Activated gamma-delta T cell (primary cell): ENCODE data around the gene BTBD19.
"Not testable (repeated sequence)": the region's sequence is repeated elsewhere in the genome, so short reads cannot be mapped to it uniquely, and the experiment has no call there.

Experiments used
- DNase-seq: peaks from one replicate; lab custom pipeline; 2025; lab: John Stamatoyannopoulos, UW

Gene BTBD19

DNA sequence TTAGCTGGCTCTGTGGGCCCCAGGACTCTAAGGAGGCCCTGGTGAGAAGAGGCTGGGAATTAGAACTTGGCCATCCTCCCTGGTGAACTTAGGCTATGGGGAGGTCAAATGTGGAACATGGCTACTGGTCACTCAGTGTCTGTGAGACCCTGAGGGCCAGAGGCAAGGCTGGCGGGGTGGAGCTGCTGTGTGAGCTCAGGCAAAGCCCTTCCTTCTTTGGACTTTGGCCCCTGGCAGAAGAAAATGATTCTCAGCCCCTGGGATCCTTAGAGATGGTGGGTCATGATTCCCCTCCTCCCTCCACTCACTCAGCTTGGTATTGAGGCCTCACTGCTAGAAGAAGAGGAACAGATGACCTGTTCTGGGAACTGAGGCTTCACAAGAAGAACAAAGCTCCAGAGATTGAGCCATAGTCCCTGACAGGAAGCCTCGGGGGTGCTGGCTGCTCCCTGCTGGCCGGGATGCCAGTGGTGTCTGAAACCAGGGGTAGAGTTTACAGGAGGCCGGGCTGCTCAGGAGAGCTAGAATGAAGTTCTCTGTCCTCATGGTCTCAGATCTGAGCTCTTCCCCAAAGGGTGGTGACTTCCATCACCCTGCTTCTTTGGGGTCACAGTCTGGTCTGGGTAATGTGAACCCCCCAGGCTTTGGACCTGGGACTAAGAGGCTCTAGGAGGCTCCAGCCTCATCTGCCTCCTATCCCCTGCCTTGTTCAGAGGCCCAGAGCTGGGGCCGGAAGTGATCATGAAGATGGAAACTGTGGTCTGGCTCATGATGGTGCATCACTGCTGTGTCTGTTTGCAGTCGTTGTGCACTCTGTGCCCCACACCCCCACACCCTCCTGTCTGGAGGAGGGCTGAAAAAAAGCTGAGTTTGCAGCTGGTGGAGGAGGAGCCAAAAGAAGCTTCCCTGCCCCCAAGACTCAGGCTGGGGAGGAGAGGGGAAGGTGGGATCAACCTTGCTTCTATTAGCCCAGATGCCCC lies 905 bp downstream of the BTBD19 start:
- DNase-seq = no peak

DNA sequence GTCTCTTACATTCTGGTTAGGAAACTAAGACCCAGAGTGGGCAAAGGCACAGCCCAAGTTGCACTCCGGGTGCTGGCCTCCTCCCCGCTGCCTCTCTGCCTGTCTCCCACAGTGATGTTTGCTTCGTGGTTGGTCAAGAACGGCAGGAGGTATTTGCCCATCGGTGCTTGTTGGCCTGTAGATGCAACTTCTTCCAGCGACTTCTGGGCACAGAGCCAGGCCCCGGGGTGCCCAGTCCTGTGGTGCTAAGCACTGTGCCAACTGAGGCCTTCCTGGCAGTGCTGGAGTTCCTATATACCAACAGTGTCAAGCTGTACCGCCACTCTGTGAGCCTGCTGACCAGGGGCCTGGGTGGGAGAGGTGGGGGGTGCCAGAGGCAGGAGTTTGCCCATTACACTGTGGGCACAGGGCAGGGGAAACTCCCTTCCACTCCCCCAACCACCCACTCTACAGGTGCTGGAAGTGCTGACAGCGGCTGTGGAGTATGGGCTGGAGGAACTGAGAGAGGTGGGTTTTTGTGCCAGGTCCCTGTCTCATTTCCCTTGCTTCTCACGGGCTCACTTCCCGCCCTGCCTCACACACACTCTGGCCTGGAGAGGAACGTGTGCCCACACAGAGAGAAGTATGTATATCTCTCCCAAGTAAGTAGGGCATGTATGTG lies 1.9 kb downstream of the BTBD19 start:
- DNase-seq = no peak

DNA sequence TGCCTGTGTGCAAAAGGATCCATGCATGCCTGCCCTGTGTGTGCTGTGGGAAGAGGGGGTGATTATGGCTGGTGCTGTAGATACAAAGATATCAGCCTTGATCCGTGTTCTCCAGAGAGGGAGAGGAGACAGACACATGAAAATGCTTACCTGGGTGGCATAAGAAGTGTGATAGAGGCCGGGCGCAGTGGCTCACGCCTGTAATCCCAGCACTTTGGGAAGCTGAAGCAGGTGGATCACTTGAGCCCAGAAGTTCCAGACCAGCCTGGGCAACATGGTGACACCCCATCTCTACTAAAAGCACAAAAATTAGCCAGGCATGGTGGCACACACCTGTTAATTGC lies 2.4 kb downstream of the BTBD19 start:
- DNase-seq = not testable (repeated sequence)

DNA sequence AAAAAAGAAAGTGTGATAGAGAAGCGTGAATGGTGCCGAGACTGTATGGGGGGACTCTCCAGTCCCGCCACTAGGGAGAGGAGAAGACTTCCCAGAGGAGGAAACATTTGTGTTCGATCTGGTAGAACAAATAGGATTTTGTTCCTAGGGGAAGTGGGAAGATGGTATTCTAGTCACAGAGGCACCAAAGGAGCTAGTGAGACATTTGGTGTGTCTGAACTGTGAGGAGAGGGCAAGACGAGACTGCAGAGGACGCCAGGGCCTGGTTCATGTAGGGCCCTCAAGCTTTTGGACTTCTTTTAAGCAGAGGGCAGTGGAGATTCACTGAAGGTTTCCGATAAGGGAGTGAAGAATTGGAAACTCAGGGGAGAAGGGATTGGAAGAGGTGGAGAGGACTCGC lies 2.9 kb downstream of the BTBD19 start:
- DNase-seq = no peak

DNA sequence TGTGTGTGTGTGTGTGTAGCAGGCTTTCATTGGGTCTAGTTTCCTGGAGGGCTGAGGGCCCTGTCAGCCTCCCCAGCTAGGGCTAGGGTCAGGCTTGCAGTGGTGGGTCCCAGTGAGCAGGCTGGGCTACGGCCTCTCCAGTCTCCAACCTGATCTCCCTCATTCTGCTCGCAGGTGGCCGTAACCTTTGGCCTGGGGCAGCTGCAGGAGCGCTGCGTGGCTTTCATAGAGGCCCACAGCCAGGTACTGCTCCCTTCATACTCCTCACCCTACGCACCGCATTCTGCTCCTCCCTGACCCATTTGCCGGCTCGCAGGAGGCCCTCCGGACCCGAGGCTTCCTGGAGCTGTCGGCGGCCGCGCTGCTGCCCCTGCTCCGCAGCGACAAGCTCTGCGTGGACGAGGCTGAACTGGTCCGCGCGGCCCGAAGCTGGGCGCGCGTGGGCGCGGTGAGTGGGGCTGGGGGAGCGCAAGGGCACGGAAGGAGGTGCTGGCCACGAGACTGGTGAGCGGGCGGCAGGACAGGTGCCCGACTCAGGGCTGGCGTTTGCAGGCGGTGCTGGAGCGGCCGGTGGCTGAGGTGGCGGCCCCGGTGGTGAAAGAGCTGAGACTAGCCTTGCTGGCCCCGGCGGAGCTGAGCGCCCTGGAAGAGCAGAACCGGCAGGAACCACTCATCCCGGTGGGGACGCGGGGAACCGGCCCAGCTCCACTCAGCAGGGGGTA lies 4.7 kb downstream of the BTBD19 start:
- no peak for DNase-seq

DNA sequence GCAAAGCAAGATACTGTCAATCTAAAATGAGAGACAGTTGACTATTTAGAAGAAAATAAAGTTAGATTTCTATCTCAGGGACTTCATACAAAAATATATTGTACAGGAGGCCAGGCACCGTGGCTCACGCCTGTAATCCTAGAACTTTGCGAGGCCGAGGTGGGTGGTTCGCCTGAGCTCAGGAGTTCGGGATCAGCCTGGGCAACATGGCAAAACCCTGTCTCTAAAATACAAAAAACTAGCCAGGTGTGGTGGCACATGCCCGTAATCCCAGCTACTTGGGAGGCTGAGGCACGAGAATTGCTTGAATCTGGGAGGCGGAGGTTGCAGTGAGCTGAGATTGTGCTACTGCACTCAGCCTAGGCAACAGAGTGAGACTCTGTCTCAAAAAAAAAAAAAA lies 7.6 kb downstream of the BTBD19 start:
- not testable (repeated sequence) for DNase-seq

DNA sequence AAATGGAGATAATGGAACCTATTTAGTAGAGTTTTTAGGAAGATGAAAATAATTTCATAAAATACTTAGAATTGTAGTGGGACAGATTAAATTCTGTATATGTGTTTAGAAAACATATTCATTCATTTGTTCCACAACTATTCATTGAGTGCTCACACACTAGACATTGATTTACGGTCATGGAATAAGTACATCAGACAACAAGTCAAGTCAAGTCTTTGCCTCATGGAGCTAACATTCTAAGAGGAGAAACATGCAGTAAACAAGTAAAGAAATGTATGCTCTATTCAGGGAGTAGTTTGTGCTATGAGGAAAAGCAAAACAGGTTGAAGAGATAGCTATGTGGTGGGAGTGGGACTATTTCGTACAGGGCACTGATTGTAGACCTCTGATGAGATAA lies 9.0 kb downstream of the BTBD19 start:
- no peak for DNase-seq

DNA sequence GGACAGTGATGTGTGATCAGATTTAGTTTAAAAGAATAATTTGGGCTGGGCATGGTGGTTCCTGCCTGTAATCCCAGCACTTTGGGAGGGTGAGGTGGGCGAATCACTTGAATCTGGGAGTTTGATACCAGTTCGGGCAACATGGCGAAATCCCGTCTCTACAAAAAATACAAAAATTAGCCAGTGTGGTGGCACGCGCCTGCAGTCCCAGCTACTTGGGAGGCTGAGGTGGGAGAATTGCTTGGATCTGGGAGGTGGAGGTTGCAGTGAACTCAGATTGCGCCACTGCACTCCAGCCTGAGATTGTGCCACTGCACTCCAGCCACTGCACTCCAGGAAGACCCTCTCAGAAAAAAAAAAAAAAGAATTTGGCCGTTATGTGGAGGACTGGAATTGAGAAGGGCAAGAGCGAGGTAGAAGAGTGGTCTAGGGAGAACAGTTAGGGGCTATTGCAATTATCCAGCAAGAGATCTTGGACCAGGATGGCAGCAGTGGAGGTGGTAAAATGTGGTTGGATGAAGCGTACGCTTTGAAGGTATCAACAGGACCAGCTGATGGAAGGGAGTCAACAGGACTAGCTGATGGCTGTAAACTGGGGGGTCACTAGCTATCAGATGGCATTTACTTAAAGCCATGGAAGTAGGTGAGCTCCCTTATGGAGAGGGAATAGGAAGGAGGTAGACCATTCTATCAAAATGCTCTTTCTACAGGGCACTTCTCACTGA lies 9.6 kb downstream of the BTBD19 start:
- no peak for DNase-seq

DNA sequence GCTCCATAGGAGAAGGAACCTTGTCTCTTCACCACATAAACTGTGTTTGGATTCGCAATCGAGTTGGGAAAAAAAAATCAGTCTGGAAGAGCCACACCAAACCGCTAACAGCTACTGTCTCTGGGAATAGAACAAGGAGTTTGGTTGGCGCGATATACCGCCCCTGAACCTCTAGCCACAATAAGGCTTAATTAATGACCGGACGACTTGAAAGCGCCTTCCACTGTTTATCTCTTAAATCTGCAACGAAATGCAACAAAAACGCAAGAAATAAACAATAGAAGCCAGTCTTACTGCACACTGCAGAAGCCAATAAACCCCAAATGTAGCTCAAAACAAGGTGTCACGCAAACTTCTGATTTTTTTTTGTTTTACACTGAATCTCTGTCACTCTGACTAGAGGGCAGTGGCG lies 10.9 kb downstream of the BTBD19 start:
- no peak for DNase-seq

DNA sequence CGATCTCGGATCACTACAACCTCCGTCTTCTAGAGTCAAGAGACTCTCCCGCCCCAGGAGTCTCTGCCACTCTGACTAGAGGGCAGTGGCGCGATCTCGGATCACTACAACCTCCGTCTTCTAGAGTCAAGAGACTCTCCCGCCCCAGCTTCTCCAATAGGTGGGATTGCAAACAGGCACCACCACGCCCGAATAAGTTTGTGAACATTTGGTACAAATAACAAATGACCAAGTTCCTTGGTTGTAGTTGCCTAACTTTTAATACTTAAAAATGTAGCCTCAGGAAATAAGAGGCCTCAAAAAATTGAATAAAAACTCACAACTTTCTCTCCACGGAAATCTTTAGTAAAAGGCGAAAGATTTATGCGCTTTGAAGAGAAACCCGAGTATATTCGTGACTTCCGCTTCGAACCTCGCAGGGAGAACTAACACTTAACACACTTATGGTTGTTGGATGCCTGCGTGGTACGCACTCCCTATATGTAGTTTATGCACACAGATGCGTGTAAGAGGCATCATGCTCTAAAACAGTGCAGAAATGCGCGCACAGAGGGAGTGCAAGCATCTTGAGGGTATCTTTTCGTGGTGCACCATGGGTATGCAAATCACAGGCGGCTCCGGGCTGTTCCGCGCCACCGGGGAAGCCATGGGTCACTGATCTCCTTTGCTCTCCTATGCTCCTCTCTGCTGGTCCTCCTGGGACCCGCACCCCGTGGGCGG lies 11.4 kb downstream of the BTBD19 start:
- peak; percentile 50 for DNase-seq

DNA sequence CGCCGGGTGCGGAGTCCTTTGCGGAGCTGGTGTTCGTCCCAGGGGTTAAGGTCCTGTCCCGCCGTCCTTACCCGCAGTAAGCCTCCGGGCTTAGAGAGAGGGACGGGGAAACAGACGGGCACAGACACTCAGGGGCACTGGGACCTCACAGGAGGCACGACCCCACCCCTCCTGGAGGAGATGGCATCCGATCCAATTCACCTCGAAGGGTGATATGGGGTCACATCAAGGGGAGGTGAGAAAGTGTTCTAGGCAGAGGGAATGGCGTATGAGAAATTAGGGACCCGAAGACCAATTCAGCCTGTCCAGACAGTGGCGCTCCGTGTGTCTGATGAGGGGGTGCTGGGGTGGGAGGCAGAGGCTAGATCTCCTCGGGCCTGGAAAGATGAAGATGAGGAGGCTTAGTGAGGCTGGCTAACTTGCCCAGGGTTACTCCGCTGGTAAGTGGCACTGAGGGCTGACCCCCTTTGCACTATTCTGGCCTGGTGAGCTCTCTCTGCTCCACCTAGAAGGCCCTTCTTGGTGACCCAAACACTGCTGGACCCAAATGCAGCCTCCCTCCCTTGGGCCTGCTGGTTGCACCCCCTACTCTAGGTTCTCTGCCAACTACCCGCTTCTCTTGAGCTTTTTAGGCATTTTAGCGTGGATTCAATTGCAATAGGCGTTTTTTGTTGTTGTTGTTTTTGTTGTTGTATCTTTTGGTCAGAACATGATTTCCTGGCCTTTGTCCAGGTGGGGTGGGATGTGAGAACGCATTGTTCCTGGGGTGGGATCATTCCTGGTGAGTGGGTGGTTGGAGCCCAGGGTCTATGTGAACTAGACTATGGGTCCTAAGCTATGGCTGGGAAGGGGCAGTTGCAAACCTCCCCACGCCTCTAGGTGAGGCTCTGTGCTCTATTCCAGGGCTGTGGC lies 12.3 kb downstream of the BTBD19 start:
- no peak for DNase-seq

DNA sequence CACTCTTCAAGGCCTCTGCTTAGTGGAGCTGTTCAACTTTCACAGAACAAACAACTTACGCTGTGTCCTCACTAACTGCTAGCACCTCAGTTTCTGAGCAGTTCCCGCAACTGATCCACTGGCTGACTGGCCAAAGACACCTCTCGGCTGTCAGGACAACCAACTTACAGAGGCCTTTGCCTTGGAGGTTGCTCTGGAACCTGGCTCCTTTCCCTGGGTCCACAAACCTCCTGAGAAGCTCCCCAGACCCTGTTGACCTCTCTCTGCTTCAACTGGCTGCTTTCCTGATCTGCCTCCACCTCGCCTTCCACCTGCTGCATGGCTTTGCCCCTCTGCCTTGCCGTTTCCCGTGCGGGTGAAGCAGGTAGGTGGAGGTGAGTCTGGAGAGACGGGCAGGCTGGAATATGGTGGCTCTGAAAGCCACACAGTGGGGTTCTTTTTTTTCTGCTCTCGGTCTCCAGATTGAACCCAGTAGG lies 13.0 kb downstream of the BTBD19 start:
- no peak for DNase-seq

DNA sequence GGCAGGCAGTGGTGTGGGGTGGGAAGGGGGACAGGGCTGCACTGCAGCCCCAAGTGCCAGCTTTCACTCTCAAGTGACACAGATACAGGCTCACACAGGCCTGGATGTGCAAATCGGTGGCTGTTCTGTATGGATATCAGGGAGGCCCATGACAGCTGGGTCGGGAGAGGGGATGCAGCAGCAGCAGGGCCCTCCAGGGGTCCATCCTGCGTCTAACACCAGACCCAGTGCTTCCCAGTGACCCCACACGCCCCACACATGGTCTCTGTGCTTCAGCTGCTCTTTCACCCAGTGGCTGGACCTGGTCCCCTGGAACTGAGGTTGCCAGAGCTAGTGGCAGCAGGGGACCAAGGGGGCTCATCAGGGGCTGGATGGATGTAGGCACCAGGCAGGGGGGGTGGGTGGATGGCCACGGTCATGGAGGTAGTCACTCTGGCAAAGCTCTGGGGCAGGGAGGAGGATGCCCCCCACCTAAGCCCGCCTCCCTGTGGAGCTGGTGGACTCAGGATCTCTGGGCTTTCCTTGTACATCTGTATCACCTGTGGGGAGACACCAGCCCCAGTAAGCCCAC lies 13.9 kb downstream of the BTBD19 start:
- DNase-seq = no peak

DNA sequence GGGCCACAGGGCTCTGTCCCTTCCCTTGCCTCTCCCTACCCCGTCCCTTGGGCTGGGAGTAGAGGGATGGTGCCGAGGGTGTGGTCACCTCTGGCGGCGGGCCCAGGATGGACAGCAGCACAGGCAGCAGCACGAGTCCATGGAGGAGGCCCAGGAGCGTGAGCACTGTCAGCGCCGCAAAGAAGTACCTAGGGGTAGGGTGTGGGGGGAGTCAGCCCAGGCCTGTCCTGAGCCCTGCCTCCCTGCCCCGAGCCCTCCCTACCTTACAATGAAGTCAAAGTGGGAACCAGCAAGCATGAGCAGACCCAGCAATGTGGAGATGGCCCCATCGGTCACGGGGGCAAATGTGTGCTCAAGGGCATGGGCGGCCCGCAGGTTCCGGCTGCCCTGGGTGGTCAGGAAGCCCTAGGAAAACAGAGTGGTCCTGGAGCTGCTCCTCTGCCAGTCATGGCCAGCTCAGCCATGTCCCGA lies 14.7 kb downstream of the BTBD19 start:
- no peak for DNase-seq

DNA sequence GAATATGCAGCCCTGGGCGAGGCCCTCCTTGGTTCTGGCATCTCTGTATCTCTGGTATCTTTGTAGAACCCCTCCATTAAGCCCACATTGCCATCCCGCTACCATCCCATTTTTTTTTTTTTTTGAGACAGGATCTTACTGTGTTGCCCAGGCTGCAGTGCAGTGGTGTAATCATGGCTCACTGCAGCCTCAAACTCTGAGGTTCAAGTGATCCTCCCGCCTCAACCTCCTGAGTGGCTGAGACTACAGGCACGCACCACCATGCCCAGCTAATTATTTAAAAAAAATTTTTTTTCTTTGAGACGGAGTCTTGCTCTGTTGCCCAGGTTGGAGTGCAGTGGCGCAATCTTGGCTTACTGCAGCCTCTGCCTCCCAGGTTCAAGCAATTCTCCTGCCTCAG lies 16.1 kb downstream of the BTBD19 start:
- not testable (repeated sequence) for DNase-seq

DNA sequence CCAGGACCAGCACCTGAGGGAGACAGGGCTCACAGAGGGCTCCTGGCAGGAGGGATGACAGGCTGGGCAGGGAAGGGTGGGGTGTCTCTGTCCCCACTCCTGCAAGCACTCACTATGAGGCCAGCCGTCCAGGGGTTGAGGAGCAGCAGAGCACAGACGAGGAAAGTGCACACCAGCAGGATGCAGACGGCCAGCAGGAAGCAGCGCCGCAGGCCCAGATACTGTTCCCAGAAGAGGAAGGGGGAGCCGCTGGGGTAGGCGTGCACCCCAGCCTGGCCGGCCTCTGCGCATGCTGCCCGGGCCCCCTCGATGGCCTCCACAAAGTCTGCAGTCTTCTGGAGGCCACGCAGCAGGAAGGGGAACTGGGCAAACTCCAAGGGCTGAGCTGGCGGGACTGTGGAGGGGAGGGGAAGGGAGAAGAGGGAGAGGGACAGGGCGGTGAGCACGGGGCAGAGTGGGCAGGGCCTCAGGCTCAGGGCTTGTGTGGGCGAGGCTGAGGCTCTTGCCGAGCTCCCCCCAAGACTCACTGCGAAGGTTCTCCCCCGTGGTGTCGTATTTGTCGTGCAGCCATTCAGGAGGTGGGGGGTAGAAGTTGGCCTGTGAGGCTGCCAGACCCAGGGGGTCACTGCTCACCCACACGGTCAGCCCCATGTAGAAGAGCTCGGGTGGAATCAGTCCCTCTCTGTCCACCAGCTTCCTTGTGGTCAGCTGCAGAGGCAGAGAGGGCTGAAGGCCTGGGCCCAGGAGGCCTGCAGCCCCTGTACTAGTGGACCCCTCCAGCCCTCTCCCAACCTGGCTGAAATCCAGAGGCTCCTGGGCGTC lies 18.3 kb downstream of the BTBD19 start:
- no peak for DNase-seq

DNA sequence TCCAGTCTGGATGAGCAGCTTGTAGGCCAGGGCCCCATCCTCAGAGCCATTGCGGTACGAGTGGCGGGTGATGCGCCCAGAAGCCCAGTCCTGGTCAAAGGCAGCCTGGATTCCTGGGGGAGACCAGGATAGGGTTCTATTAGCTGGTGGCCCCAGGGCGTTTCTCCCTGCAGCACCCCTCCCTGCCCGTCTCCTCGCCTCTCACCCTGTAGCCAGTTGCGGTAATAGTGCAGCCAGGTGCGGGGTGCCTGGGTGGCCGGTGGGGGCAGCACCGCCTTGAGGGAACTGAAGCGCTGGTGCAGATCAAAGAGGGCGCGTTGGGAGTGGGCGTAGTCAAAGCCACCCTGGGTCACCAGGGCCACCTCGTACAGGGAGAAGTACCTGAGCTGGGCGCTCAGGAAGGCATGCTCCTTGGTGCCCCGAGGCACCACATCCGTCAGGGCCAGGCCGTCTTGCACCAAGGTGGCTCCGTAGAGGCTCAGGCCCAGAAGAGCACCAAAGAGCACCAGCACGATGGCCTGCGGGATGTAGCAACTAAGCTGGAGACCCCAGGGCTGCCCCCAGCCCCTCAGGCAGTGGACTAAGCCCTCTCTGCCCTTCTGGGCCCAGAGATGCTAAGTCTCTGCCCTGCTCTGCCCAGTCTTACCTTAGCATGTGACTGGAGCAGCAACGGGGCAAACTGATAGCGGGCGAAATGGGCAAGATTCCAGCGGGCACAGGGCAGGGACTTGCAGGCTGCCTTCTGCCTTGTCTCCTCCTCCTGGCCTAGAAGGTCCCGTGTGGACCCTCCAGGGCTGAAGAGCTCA lies 19.1 kb downstream of the BTBD19 start:
- DNase-seq = no peak
